ENCODE measurements around the gene SLC35F3. TPM values are rescaled to one million over a fixed set of nuclear protein-coding genes. Genes with fewer than 3 reads are reported as not detected.

Gene SLC35F3
- total and polyA plus RNA-seq, 3 experiments from 2014 or later = 0.21 to 7.8 (median 6.9) TPM

GRCh38 chr1:234326497-234327366 is 422.3 kb downstream of the SLC35F3 start:
- Mint-ChIP-seq H3K9me3 (no peaks in the 10 kb centered on the region), H3K4me1 (peaks cover 11 to 32% (median 30%) of the 10 kb centered on the region in 3 donors), H3K36me3 (peaks cover 0 to 3% (median 0%) of the 10 kb centered on the region in 3 donors), H3K27ac (peak overlapping the region in 7 of 8 donors; percentile 41 to 97 (median 75)), H3K4me3 (peak overlapping the region; percentile 82 to 92 (median 87)), H3K27me3 (peaks cover 7 to 42% of the 10 kb centered on the region in 2 donors)
- Histone ChIP-seq H3K36me3 (ENCODE audit: insufficient read depth, low read length) (no peaks in the 10 kb centered on the region), H3K27ac (ENCODE audit: low read depth, low read length) (peak overlapping the region; percentile 17), H3K4me1 (ENCODE audit: insufficient read depth, low read length) (peaks cover 5% of the 10 kb centered on the region), H3K4me3 (ENCODE audit: low read length) (peak overlapping the region; percentile 70), H3K9me3 (ENCODE audit: low read length) (no peaks in the 10 kb centered on the region), H3K27me3 (ENCODE audit: insufficient read depth, low read length, poor library complexity, severe bottlenecking) (no peaks in the 10 kb centered on the region)
- DNase-seq = peak; percentile 54 to 76 (median 57)
- POLR2A ChIA-PET = no interaction called here
- CTCF ChIA-PET = interaction anchor here (1.2 to 9.0 kb wide), 10 partner anchors 9 to 114 kb away, joined by 3 to 116 read pairs (median 6); no protein-coding TSS in a partner anchor

DNA sequence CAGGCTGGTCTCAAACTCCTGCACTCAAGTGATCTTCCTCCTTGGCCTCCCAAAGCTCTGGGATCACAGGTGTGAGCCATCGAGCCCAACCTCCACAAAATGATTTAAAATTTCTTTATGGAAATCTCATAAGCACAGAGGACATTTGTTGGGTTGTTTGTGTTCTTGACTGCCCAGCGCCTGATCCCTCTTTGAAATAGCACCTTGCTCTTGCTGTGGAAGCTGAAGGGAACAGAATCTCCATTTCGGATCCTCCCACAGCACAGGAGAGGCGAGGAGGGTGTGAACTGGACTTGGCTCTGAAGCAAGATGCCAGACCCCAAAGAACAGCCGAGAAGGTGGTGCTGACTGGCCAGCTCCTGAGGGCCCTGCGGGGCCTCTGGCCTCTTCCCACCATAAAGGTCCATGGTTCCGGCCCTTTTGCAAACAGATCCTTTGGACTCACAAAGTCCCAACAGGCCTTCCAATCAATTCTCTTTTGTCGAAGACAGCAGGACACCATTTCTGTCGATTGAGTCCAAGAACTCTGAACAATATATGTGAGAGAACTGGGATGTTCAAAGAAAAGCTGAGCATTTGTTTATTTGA is 423.2 kb downstream of the SLC35F3 start:
- Histone ChIP-seq H3K36me3 (ENCODE audit: insufficient read depth, low read length) (no peaks in the 10 kb centered on the region), H3K4me3 (ENCODE audit: low read length) (no peak overlapping the region), H3K27ac (ENCODE audit: low read depth, low read length) (no peak overlapping the region), H3K4me1 (ENCODE audit: insufficient read depth, low read length) (peaks cover 5% of the 10 kb centered on the region), H3K9me3 (ENCODE audit: low read length) (no peaks in the 10 kb centered on the region), H3K27me3 (ENCODE audit: insufficient read depth, low read length, poor library complexity, severe bottlenecking) (no peaks in the 10 kb centered on the region)
- Mint-ChIP-seq H3K27ac (peak overlapping the region in 1 of 8 donors; percentile 34), H3K27me3 (peaks cover 8 to 45% of the 10 kb centered on the region in 2 donors), H3K9me3 (no peaks in the 10 kb centered on the region), H3K4me3 (no peak overlapping the region), H3K36me3 (peaks cover 0 to 8% (median 3%) of the 10 kb centered on the region in 3 donors), H3K4me1 (peaks cover 9 to 25% (median 23%) of the 10 kb centered on the region in 3 donors)
- DNase-seq = no peak
- CTCF ChIA-PET = interaction anchor here (1.2 to 9.0 kb wide), 8 partner anchors 9 to 115 kb away, joined by 3 to 116 read pairs (median 6); no protein-coding TSS in a partner anchor
- POLR2A ChIA-PET = no interaction called here

DNA sequence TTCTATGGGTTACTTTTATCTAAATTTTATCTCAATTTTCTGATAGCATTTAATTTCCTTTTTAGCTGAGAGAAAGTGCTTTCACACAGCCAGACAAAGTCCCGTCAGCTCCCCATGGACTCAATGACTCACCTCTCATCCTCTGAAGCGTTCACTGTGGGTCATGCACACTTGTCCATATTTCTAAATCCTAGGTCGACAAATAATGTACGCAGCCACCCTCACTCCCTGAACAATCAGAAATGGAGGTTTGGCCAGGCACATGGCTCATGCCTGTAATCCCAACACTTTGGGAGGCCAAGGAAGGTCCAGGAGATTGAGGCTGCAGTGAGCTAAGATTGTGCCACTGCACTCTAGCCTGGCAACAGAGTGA is 426.4 kb downstream of the SLC35F3 start:
- POLR2A ChIA-PET = no interaction called here
- Mint-ChIP-seq H3K4me3 (no peak overlapping the region), H3K9me3 (peaks cover under 1 to 7% (median 1%) of the 10 kb centered on the region in 5 donors), H3K27ac (no peak overlapping the region), H3K36me3 (peaks cover 0 to 12% (median 3%) of the 10 kb centered on the region in 3 donors), H3K4me1 (peaks cover 6 to 13% (median 12%) of the 10 kb centered on the region in 3 donors), H3K27me3 (peaks cover 16 to 48% of the 10 kb centered on the region in 2 donors)
- H3K27ac ChIP-seq (ENCODE audit: low read depth, low read length) = no peak overlapping the region
- CTCF ChIA-PET = interaction anchor here (9.0 kb wide), 1 partner anchor 19 kb away, joined by 116 read pairs; no protein-coding TSS in a partner anchor
- H3K36me3 ChIP-seq (ENCODE audit: insufficient read depth, low read length) = no peaks in the 10 kb centered on the region
- H3K9me3 ChIP-seq (ENCODE audit: low read length) = no peaks in the 10 kb centered on the region
- no peak for DNase-seq
- H3K27me3 ChIP-seq (ENCODE audit: insufficient read depth, low read length, poor library complexity, severe bottlenecking) = no peaks in the 10 kb centered on the region
- no peak overlapping the region for H3K4me3 ChIP-seq (ENCODE audit: low read length)
- peaks cover 5% of the 10 kb centered on the region for H3K4me1 ChIP-seq (ENCODE audit: insufficient read depth, low read length)

GRCh38 chr1:234331507-234331906 is 427.0 kb downstream of the SLC35F3 start:
- H3K4me3 Mint-ChIP-seq = no peak overlapping the region

DNA sequence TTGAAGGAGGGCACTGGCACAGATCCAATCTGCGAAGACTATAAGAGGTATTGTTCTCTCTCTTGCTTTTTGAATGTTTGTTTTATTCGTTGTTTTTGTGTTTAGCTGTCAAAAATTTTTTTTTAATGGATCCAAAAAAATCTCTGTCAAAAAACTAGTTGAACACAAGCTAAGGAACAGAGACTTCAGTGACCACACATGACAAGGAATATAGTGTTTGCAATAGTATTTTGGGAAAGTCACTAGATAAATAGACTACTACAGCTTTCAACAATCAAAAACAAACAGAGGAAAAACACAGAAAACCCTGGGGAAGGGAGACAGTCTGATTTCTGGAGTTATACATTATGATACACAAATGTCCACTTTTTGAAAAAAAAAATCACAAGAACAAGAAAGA is 431.9 kb downstream of the SLC35F3 start:
- Histone ChIP-seq H3K4me1 (ENCODE audit: insufficient read depth, low read length) (no peaks in the 10 kb centered on the region), H3K36me3 (ENCODE audit: insufficient read depth, low read length) (no peaks in the 10 kb centered on the region), H3K27ac (ENCODE audit: low read depth, low read length) (no peak overlapping the region), H3K27me3 (ENCODE audit: insufficient read depth, low read length, poor library complexity, severe bottlenecking) (no peaks in the 10 kb centered on the region), H3K4me3 (ENCODE audit: low read length) (no peak overlapping the region), H3K9me3 (ENCODE audit: low read length) (no peaks in the 10 kb centered on the region)
- DNase-seq = no peak
- Mint-ChIP-seq H3K27ac (no peak overlapping the region), H3K4me1 (no peaks in the 10 kb centered on the region), H3K4me3 (no peak overlapping the region), H3K36me3 (peaks cover 0 to 40% (median 0%) of the 10 kb centered on the region in 3 donors), H3K9me3 (peaks cover 22 to 34% (median 29%) of the 10 kb centered on the region in 5 donors), H3K27me3 (peaks cover 21 to 55% of the 10 kb centered on the region in 2 donors)
- ChIA-PET POLR2A (no interaction called here), CTCF (interaction anchor here (1.8 kb wide), 1 partner anchor 10 kb away, joined by 15 read pairs; no protein-coding TSS in a partner anchor)

More at GRCh38 chr1:234331507-234331906, 427.0 kb downstream of the SLC35F3 start:
- Histone ChIP-seq H3K27ac (ENCODE audit: low read depth, low read length) (no peak overlapping the region), H3K4me3 (ENCODE audit: low read length) (no peak overlapping the region), H3K36me3 (ENCODE audit: insufficient read depth, low read length) (no peaks in the 10 kb centered on the region), H3K4me1 (ENCODE audit: insufficient read depth, low read length) (peaks cover 4% of the 10 kb centered on the region), H3K9me3 (ENCODE audit: low read length) (no peaks in the 10 kb centered on the region), H3K27me3 (ENCODE audit: insufficient read depth, low read length, poor library complexity, severe bottlenecking) (no peaks in the 10 kb centered on the region)
- no peak for DNase-seq
- H3K9me3 Mint-ChIP-seq = peaks cover 3 to 13% (median 6%) of the 10 kb centered on the region in 5 donors
- CTCF ChIA-PET = interaction anchor here (9.0 kb wide), 1 partner anchor 20 kb away, joined by 116 read pairs; no protein-coding TSS in a partner anchor
- peaks cover 4 to 6% (median 5%) of the 10 kb centered on the region in 3 donors for H3K4me1 Mint-ChIP-seq
- H3K36me3 Mint-ChIP-seq = peaks cover 0 to 18% (median 3%) of the 10 kb centered on the region in 3 donors
- no peak overlapping the region for H3K27ac Mint-ChIP-seq
- POLR2A ChIA-PET = no interaction called here
- H3K27me3 Mint-ChIP-seq = peaks cover 16 to 55% of the 10 kb centered on the region in 2 donors

DNA sequence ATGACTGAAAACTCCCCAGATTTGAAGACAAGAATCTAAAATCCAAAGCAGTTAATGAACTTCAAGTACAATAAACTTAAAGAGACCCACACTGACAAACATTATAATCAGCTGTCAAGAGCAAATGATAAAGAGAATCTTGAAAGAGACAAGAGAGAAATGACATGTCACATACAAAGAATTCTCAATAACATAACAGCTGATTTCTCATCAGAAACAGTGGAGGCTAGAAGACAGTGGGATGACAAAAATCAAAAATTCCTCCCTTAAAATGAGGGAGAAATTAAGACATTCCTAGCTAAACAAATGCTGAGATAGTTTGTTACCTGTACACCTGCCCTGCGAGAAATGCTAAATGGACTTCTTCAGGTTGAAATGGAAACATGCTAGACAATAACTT is 432.8 kb downstream of the SLC35F3 start:
- no peaks in the 10 kb centered on the region for H3K4me1 Mint-ChIP-seq

DNA sequence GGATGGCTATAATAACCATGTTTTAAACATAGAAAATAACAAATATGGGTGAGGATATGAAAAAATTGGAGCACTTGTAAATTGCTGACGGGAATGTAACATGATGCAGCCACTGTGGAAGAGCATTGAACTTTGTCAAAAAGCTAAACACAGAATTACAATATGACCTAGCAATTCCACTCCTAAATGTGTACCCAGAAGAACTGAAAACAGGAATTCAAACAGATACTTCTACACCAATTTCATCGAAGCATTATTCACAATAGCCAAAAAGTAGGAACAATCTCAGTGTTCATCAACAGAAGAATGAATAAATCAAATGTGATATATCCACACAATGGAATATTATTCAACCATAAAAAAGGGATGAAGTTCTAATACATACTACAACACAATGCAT is 436.1 kb downstream of the SLC35F3 start:
- Histone ChIP-seq H3K9me3 (ENCODE audit: low read length) (no peaks in the 10 kb centered on the region), H3K27ac (ENCODE audit: low read depth, low read length) (no peak overlapping the region), H3K4me1 (ENCODE audit: insufficient read depth, low read length) (no peaks in the 10 kb centered on the region), H3K36me3 (ENCODE audit: insufficient read depth, low read length) (no peaks in the 10 kb centered on the region), H3K4me3 (ENCODE audit: low read length) (no peak overlapping the region), H3K27me3 (ENCODE audit: insufficient read depth, low read length, poor library complexity, severe bottlenecking) (no peaks in the 10 kb centered on the region)
- POLR2A ChIA-PET = no interaction called here
- Mint-ChIP-seq H3K4me1 (no peaks in the 10 kb centered on the region), H3K27ac (no peak overlapping the region), H3K36me3 (peaks cover 0 to 30% (median 0%) of the 10 kb centered on the region in 3 donors), H3K9me3 (peaks cover 22 to 30% (median 29%) of the 10 kb centered on the region in 5 donors), H3K4me3 (no peak overlapping the region), H3K27me3 (peaks cover 8 to 26% of the 10 kb centered on the region in 2 donors)
- no peak for DNase-seq
- CTCF ChIA-PET = interaction anchor here (0.7 kb wide), 1 partner anchor 31 kb away, joined by 3 read pairs; no protein-coding TSS in a partner anchor

More for the DNA sequence above, 432.8 kb downstream of the SLC35F3 start:
- no peaks in the 10 kb centered on the region for H3K36me3 ChIP-seq (ENCODE audit: insufficient read depth, low read length)
- no peak overlapping the region for H3K4me3 Mint-ChIP-seq
- DNase-seq = no peak
- ChIA-PET CTCF (interaction anchor here (1.8 kb wide), 1 partner anchor 11 kb away, joined by 15 read pairs; no protein-coding TSS in a partner anchor), POLR2A (no interaction called here)
- no peak overlapping the region for H3K27ac ChIP-seq (ENCODE audit: low read depth, low read length)
- H3K9me3 Mint-ChIP-seq = peaks cover 22 to 34% (median 29%) of the 10 kb centered on the region in 5 donors
- peaks cover 16 to 46% of the 10 kb centered on the region in 2 donors for H3K27me3 Mint-ChIP-seq
- no peak overlapping the region for H3K4me3 ChIP-seq (ENCODE audit: low read length)
- no peaks in the 10 kb centered on the region for H3K9me3 ChIP-seq (ENCODE audit: low read length)
- no peak overlapping the region for H3K27ac Mint-ChIP-seq
- H3K4me1 ChIP-seq (ENCODE audit: insufficient read depth, low read length) = no peaks in the 10 kb centered on the region
- H3K27me3 ChIP-seq (ENCODE audit: insufficient read depth, low read length, poor library complexity, severe bottlenecking) = no peaks in the 10 kb centered on the region
- H3K36me3 Mint-ChIP-seq = peaks cover 0 to 36% (median 0%) of the 10 kb centered on the region in 3 donors
